Measurements from ENCODE around the gene SLC6A5.

- TF ChIP-seq CTCF (IDR thresholded peaks at IDR 0.05; ENCODE audit: low read length) (no peak), EZH2 (IDR thresholded peaks at IDR 0.05; ENCODE audit: borderline replicate concordance, low read length) (no peak)
Observed at GRCh38 chr11:20623252-20623651, 23.8 kb downstream of the SLC6A5 start.

Data from OCI-LY1 (cell line).